HG03066 (cell line): ENCODE data around the gene MACC1.
"Not testable (repeated sequence)": the region's sequence is repeated elsewhere in the genome, so short reads cannot be mapped to it uniquely, and the experiment has no call there.

Source experiments
- ATAC-seq: cut with Tn5 transposase; IDR thresholded peaks from one replicate; pipeline ENCODE4 v1.9.1; 2021; ENCODE audit warnings: low read depth; ENCODE audit not compliant: unreplicated experiment

Gene MACC1

GRCh38 chr7:20213378-20213777, 3.8 kb downstream of the MACC1 start:
- no peak for ATAC-seq

GRCh38 chr7:20211376-20211775, 5.8 kb downstream of the MACC1 start:
- ATAC-seq: no peak

DNA sequence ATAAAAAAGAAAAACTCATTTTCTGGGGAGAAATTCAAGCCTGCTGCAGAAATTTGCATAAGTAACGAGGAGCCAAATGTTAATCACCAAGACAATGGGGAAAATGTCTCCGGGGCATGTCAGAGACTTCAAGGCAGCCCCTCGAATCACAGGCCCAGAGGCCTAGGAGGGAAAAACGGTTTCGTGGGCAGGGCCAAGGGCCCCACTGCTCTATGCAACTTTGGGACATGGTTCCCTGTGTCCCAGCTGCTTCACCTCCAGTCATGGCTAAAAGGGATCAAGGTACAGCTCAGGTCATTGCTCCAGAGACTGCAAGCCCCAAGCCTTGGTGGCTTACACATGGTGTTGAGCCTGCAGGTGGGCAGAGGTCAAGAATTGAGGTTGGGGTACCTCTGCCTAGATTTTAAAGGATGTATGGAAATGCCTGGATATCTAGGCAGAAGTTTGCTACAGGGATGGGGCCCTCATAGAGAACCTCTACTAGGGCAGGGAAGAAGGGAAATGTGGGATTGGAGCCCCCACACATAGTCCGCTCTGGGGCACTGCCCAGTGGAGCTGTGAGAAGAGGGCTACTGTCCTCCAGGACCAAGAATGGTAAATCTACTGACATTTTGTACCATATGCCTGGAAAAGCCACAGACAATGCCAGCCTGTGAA, 8.4 kb downstream of the MACC1 start:
- no peak for ATAC-seq

DNA sequence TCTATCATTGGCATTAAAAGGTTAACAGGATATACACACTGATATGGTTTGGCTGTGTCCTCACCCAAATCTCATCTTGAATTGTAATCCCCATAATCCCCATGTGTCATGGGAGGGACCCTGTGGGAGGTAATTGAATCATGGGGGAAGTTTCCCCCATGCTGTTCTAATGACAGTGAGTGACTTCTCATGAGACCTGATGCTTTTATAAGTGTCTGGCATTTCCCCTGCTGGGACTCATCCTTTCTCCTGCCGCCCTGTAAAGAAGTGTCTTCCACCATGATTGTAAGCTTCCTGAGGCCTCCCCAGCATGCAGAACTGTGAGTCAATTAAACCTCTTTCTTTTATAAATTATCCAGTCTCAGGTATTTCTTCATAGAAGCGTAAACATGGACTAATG, 9.4 kb downstream of the MACC1 start:
- not testable (repeated sequence) for ATAC-seq

- no peak for ATAC-seq
These were observed 10.9 kb downstream of the MACC1 start for GRCh38 chr7:20206104-20206896.

- no peak for ATAC-seq
These were observed 13.9 kb downstream of the MACC1 start for GRCh38 chr7:20203316-20203715.

GRCh38 chr7:20201380-20201779, 15.8 kb downstream of the MACC1 start:
- peak; percentile 30 for ATAC-seq

GRCh38 chr7:20200971-20201370, 16.2 kb downstream of the MACC1 start:
- ATAC-seq: peak; percentile 14

DNA sequence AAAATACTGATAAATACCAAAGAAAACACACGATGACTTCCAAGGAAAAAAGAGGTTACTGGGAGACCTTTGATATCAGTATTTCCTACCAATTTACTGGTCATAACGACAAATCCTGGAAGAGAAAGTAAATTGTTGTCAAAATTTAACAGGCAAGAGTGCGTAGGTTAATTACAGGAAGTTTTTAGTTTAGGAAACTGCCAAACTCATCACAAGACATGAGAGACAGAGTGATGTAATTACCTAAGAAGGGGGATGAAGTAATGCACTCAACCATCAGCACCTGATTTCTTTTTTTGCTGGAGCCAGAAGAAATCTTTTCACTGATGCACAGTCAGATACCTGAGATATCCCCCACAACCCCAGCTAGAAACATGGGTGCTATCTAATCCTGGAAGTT, 16.8 kb downstream of the MACC1 start:
- ATAC-seq: no peak

GRCh38 chr7:20199015-20199737, 18.0 kb downstream of the MACC1 start:
- ATAC-seq: peak; percentile 88

- ATAC-seq: no peak
These were observed 18.9 kb downstream of the MACC1 start for GRCh38 chr7:20198260-20198659.

DNA sequence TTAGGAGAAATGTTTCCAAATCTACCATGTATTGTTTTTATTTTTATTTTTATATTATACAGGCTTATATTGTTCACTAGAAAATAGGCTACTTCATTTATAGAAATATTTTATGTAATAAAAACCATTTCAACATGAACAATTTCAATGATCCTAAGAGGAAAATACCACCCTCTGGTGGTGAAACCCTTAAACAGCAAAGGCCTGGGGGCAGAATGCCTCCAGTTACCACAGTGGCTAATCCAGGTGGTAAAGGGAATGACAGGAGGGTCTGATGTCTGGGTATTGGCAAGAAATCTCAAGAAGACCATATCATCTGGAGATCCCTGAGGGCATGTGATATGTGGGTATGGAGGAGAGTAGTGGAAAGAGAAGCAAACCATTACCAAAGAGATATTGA, 19.3 kb downstream of the MACC1 start:
- no peak for ATAC-seq

GRCh38 chr7:20197125-20197748, 19.9 kb downstream of the MACC1 start:
- no peak for ATAC-seq

GRCh38 chr7:20194343-20194995, 22.7 kb downstream of the MACC1 start:
- ATAC-seq: no peak

- no peak for ATAC-seq
These were observed 23.3 kb downstream of the MACC1 start for GRCh38 chr7:20193873-20194272.

DNA sequence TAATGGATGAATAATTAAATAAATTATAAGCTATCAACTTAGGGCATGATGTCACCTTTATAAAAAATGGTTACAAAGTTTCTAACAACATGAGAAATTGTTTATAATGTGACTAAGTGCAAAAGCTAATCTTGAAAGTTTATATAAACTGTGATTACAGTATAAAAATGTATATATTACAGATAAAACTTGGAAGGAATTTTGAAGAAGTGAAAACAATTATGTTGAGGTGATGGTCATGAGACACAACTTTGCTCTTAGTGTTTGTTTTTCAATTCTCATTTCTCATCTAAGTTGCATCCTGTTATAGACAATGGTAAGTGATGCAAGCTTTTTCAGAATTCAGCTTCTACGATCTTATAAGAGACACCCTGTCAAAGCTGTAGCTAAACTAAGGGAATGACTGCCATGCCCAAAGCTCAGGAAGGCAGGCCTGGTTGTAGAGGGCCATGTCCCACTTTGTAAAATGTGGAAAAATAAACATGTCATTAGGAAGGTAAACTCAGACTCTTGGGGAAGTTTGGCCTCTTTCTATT, 23.9 kb downstream of the MACC1 start:
- ATAC-seq: peak; percentile 88

DNA sequence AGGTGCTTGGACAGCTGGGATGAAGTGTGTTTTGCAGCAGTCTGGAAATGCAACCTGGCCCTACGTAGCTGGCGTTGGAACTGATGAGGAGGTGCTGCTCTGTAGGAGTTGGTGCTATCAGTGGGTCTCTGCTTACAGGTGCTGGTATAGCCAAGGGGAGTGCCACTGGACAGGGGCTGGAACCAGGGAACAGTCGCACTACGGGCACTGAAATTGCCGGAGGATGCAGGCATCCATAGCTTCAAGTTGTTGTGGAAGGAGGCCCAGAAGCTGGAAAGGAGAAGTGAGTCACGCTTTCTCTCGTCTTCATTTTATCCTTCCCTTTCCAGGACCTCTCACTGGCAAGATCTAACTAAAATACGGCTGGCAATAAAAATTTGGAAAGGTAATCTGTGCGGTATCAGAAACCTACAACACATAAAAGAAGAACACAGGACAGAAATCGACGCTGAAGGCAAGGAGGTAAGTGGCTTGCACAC, 25.8 kb downstream of the MACC1 start:
- ATAC-seq: no peak

- no peak for ATAC-seq
These were observed 26.4 kb downstream of the MACC1 start for GRCh38 chr7:20190560-20191390.

DNA sequence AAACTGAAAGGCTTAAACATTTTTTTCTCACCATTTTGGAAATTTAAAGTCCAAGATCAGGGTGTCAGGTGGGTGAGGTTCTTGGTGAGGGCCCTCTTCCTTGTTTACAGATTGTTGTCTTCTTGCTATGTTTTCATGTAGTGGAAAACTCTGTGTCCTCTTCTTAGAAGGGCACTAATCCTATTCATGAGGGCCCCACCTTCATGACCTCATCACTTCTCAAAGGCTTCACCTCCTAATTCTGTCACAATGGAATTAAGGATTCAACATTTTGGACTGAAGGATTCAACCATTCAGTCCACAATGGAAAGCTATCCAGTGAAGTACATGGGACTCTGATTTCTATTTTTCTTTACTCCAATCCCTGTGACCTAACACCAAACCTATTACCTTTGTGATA, 27.3 kb downstream of the MACC1 start:
- ATAC-seq: no peak
